Ammon's horn (tissue), 1 donor: ENCODE measurements around the gene GYPE.
"Not testable (repeated sequence)": the region's sequence is repeated elsewhere in the genome, so short reads cannot be mapped to it uniquely, and the experiment has no call there.

Source experiments
- DNase-seq: peaks from one replicate; pipeline ENCODE4 v3.0.0-alpha.2; 2016; ENCODE audit warnings: low spot score

The GYPE gene

DNA sequence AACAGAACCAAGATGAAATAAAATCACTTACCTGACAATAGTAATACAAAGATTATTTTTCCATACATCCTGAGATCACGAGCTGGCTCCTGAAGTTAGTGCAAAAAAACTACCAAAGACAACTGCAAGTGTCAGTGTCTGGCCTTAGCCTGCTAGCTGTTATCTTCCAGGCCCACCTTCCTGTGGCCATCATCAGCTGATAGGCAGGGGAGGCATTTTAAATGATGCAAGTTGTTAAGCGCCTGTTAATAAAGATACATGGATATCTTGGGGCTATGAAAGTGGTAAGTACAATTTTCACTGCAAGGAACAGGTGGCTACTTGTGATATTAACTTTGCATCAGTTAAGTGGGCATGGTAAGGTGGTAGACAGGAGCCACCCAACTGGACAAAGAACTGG is at the start of gene GYPE:
TSS of gene GYPE (minus strand) at position 120 of the 400 bp plus-strand sequence. CDS start at position 68, 52 bp downstream.
- not testable (repeated sequence) for DNase-seq

GRCh38 chr4:143951458-143951972 is 46.2 kb upstream of the GYPE start:
- not testable (repeated sequence) for DNase-seq

- not testable (repeated sequence) for DNase-seq
These were observed 45.6 kb upstream of the GYPE start for GRCh38 chr4:143950967-143951366.

DNA sequence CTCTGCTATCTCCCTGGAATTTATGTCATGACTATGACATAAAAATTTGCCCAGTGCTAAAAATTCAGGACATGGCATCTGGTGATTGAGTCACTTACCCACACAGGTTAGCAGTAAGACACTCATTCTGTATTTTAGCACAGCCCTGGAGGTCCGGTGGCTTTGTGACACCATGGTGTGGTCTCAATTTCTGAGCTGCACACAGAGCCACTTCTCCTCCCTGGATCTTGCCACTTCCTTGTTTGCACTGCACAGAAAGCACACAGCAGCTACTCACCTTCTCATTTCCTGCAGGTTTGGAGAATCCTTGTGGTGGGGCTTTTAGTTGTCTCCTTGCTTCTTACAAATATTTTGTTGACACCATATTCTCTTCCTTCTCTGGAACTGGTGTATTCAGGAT is 44.8 kb upstream of the GYPE start:
- not testable (repeated sequence) for DNase-seq

DNA sequence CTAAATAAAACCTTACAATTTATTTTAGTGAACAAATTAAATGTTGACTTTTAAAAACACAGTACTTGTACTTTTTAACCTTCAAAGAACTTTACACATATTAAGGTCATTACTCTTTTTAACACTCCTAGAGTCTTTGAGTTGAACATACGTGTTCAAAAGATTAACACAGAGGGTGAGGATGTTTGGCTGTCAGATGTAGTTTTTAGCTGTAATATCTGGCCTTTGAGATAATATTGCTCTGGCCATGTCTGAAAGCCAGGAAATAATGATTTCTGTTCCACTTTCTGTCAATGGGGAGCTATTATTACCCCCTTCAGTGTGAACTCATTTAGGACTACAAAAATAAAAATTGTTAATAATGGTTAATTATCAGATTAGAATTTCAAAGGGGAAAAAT is 42.1 kb upstream of the GYPE start:
- DNase-seq: not testable (repeated sequence)

- not testable (repeated sequence) for DNase-seq
These were observed 35.3 kb upstream of the GYPE start for GRCh38 chr4:143940708-143941107.

DNA sequence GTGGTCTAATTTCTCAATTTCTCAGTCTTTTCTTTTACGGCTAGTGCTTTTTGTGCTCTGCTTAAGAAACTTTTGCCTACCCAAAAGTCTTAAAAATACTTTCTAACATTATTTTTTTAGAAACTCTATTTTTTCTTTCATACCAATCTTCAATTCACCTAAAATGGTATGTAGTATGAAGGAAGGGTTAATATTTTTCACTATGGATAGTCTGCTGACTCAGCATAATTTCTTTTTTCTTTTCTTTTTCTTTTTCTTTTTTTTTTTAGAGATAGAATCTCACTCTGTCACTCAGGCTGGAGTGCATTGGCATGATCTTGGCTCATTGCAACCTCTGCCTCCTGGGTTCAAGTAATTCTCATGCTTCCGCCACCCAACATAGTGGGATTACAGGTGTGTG is 34.2 kb upstream of the GYPE start:
- DNase-seq: no peak

GRCh38 chr4:143938890-143939289 is 33.5 kb upstream of the GYPE start:
- DNase-seq: not testable (repeated sequence)

GRCh38 chr4:143921181-143921580 is 15.8 kb upstream of the GYPE start:
- no peak for DNase-seq

DNA sequence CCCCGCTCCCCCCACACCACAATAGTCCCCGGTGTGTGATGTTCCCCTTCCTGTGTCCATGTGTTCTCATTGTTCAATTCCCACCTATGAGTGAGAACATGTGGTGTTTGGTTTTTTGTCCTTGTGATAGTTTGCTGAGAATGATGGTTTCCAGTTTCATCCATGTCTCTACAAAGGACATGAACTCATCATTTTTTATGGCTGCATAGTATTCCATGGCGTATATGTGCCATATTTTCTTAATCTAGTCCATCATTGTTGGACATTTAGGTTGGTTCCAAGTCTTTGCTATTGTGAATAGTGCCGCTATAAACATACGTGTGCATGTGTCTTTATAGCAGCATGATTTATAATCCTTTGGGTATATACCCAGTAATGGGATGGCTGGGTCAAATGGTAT is 11.1 kb upstream of the GYPE start:
- not testable (repeated sequence) for DNase-seq

DNA sequence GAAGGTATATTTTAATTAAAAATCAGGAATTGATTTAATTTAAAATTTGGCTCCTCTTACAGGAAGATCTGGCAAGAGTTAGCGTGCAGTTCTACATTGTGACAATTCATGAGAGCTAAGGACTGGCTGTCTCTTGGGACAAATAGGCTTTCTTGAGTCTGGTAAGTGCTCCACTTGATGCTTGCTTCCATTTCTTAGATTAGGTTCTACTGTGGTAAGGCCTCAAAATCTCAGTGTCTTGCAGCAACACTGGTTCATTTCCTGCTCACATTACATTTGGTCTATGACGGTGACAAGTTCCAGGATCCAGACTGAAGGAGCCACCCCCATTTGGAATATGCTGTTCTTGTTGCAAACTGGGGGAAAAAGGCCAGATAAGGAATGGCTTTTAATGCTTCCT is 7.1 kb upstream of the GYPE start:
- DNase-seq: not testable (repeated sequence)

DNA sequence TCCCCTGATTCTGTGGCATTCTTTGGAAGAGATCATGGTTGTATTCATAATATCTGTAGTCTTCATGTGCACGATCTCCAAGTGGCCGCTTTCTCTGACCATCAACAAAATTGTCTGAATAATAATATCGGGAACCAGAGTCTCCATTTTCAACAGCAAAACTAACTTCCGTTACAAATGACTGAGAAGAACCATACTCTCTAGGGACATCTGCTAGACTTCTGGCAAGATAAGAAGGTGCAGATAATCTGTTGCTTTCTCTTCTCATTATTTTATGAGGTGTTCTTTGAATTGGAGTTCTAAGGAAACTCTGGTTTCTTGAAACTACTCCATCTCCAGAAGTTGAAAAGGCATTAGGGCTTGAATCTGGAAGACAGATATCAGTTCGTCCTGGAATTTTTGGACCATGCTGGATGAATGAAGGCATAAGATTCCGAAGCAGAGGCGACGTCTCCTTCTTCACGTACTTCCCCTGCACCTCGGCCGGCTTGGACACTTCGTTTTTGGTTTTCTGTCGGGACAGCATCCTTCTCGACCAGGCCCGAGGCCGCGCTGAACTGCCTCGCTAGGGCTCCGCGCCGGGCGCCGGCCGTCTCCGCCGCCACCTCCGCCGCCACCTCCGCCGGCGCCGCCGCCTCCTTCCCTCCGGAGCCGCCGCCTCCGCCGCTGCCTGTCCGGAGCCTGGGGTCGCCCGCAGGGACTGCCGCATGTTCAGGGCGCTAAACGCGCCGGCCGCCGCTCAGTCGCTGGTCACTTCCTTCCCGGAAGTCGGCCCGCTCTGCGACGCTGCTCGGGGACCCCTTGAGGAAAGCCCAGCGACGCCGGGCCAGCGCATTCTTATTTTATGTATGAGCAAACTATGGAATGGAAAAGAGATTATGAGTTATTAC is 6.4 kb upstream of the GYPE start:
- DNase-seq: peak; percentile 4

GRCh38 chr4:143910906-143911305 is 5.5 kb upstream of the GYPE start:
- not testable (repeated sequence) for DNase-seq

DNA sequence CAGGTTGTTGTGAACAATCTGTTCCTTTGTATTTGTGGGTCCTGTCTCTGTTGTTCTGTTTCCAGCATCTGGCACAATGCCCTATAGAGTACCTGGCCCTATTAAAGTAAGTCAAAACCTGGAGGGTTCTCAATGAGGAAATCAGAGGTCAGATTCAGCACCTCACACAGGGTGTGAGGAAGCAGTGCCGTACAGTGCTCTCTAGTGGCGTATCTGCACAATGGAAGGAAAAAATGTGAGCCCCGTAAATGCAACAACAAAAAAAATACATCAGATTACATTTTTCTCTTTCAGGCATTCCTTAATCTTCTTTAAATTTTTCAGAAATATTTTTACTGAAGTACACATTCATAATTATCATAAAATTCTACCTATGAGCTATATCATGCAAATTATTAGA is 2.5 kb upstream of the GYPE start:
- peak; percentile 22 for DNase-seq

GRCh38 chr4:143904431-143904830 is 928 bp downstream of the GYPE start:
- not testable (repeated sequence) for DNase-seq

GRCh38 chr4:143890323-143890722 is 15.0 kb downstream of the GYPE start:
- not testable (repeated sequence) for DNase-seq

GRCh38 chr4:143888189-143888588 is 17.2 kb downstream of the GYPE start:
- not testable (repeated sequence) for DNase-seq

- DNase-seq: not testable (repeated sequence)
These were observed 20.4 kb downstream of the GYPE start for GRCh38 chr4:143884965-143885364.

- DNase-seq: no peak
These were observed 21.8 kb downstream of the GYPE start for GRCh38 chr4:143883529-143883928.

GRCh38 chr4:143882892-143883291 is 22.5 kb downstream of the GYPE start:
- no peak for DNase-seq

GRCh38 chr4:143879561-143879960 is 25.8 kb downstream of the GYPE start:
- not testable (repeated sequence) for DNase-seq

GRCh38 chr4:143875357-143875756 is 30.0 kb downstream of the GYPE start:
- not testable (repeated sequence) for DNase-seq

- DNase-seq: not testable (repeated sequence)
These were observed 34.7 kb downstream of the GYPE start for GRCh38 chr4:143870523-143871268.
